NCI-H1417 (cell line): ENCODE results near the gene KCNE4.

ENCODE experiments used
- DNase-seq, 3 experiments: peaks; one replicate each; lab custom pipeline; 2025; lab: John Stamatoyannopoulos, UW

Gene KCNE4, protein sequence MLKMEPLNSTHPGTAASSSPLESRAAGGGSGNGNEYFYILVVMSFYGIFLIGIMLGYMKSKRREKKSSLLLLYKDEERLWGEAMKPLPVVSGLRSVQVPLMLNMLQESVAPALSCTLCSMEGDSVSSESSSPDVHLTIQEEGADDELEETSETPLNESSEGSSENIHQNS

GRCh38 chr2:223051693-223052289 lies at the start of gene KCNE4:
TSS of gene KCNE4 (plus strand) at chr2:223052190. CDS start at chr2:223052831, 641 bp downstream.
- DNase-seq = no peak

DNA sequence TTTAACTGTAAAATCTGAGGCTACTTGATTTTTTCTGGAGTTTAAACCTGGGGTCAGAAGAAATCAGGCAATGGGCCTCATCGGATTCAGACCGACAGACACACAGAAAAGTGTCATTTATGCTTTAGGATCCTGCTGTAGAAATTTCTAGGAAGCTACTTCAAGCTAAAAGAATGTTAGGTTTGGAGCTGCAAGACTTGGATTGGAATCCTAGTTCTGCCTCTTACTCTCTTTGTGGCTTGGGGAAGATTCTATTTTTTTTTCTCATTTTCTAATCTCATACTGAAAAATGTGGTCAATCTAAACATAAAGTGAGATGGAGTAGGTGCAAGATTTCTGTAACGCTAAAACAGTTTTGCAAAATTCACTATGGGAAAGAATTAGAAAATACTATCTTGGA lies 48.8 kb upstream of the KCNE4 start:
- no peak for DNase-seq

DNA sequence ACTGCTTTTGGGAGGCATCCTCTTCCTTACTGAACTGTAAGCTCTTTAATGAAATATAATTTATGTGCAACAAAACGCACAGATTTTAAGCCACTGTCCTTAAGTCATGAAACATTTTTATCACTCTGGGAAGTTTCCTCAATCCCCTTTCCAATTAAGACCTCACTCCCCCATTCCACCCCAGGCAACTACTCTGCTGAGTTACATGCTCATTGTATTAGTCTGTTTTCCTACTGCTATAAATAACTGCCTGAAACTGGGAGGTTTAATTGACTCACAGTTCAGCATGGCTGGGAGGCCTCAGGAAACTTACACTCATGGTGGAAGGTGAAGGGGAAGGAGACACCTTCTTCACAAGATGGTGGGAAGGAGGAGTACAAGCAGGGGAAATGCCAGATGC lies 46.5 kb upstream of the KCNE4 start:
- DNase-seq = no peak

GRCh38 chr2:223007531-223007930 lies 44.5 kb upstream of the KCNE4 start:
- no peak for DNase-seq

DNA sequence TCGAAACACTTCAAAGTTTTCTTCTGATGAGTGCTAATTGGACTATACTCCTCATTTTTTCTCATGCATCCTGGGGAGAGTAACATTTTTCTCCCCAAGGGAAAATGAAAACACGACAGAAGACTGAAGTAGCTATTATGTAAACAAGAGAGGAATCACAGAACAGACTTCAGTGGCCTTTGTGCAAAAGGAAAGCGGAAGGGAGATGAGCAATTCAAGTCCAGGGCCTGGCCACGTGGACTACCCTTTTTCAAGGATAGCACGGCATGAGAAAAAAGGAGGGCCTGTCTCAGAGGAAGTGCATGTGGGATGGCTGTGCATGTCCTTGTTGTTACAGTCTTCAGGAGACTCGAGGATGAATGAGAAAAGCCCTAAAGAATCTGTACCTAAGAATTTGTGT lies 43.8 kb upstream of the KCNE4 start:
- DNase-seq = no peak

DNA sequence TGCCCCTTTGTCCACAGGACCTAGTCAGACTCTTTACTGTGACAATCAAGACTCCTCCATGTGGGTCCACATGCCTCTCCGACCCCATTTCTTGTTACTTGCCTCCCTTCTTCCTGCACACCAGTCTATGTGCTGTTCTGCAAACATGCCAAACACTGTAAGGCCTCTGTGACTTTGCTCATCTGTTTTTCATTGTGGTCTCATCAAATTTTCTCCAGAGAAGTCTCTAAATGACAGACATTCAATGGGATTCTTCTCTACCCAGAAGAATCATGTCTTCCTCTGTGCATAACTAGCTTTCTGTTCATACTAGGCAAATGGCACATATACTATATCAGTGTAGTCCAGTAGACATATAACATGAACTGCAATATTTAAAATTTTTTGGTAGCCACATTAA lies 43.0 kb upstream of the KCNE4 start:
- no peak for DNase-seq

- DNase-seq = no peak
Measured at GRCh38 chr2:223010641-223011040, 41.3 kb upstream of the KCNE4 start.

DNA sequence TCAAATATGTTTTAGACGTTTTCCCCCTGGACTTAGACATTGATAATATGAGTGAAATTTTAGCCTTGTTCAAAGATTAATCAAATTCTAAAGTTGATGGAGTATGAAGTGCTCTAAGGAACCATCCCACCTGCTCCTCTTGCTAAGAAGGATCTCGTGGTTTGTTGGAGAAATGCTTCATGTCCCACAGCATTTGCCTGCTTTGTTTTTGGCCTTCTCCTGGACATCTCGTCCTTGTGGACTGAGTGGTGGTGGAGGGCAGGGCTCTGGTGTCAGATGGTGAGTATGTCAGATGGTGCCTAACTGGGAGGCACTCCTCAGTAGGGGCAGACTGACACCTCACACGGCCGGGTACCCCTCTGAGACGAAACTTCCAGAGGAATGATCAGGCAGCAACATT lies 39.7 kb upstream of the KCNE4 start:
- no peak for DNase-seq

DNA sequence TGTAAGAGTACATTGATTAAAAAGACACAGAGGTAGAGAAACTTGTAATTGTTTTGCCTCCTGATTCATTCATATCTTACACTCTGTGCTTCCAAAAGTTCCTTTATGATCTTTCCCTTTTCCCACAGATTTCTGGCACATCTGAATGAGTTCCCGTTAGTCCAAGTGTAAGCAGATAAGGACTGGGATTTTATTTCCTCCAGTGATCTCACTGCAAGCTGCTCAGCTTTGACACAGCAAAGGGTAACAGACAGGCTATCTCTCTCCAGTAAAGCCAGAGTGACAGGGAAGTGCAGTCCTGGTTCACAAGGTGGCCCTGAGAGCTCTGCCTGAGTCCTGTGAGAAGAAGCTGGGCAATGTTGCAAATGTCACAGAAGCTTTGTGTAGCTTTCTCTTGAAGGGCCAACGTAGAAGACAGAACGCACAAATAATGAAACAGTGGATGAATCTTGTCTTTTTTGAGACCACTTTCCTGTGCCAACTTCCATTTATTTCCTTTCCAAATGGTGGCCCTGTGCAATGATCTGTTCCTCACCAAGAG lies 32.5 kb upstream of the KCNE4 start:
- no peak for DNase-seq

- no peak for DNase-seq
Measured at GRCh38 chr2:223019987-223020717, 31.8 kb upstream of the KCNE4 start.

DNA sequence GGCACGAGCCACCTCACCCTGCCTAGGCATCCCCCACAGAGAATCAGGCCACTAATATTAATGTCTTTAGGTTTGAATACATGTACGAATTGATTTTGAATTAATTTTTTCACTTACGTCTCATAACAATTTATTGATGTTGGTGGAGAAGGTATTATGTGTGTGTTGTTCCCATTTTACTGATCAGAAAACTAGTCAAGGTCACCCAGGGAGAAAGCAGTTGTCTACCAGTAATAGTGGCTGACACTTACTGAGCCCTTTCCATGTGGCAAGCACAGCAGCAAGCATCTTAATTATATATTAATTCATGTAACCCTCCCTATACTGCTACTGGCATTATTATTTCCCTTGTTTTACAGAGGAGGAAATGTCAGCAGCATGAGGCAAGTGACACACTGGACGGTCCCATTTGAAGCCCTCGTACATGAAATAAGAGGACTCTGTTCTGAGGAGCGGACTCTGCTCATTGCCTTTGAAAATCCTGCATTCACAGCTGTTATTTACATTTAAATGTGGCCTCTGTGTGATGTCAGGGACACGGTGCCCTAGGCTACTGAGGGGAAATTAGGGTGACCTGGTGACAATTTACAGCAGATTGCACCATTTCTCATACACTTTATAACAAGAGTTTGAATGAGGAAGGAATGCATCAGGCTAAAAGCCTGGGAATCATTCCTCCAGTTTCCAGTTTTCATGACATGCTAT lies 30.9 kb upstream of the KCNE4 start:
- no peak for DNase-seq

- DNase-seq = peak in 2 of 3 experiments; percentile 59 to 89
Measured at GRCh38 chr2:223026357-223027110, 25.5 kb upstream of the KCNE4 start.

GRCh38 chr2:223027442-223027841 lies 24.5 kb upstream of the KCNE4 start:
- DNase-seq = peak in 1 of 3 experiments; percentile 9

DNA sequence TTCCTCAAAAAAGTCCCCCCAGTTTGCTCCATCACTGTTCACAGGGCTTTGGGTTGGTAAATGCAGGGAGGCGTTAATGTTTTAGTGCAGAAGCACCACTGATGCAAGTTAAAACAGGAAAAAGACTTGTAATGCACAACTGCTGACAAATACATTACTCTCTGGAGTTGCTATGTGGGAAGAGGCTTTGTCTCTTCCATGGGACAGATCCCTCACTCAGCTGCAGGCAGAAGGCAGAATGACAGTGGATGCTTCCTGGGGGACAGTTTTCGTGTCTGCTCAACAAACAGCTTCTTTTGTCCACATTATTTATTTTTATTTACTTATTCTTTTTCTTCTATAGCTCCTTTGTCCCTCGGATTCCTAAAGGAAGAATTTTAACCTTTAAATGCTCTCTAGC lies 22.7 kb upstream of the KCNE4 start:
- no peak for DNase-seq

DNA sequence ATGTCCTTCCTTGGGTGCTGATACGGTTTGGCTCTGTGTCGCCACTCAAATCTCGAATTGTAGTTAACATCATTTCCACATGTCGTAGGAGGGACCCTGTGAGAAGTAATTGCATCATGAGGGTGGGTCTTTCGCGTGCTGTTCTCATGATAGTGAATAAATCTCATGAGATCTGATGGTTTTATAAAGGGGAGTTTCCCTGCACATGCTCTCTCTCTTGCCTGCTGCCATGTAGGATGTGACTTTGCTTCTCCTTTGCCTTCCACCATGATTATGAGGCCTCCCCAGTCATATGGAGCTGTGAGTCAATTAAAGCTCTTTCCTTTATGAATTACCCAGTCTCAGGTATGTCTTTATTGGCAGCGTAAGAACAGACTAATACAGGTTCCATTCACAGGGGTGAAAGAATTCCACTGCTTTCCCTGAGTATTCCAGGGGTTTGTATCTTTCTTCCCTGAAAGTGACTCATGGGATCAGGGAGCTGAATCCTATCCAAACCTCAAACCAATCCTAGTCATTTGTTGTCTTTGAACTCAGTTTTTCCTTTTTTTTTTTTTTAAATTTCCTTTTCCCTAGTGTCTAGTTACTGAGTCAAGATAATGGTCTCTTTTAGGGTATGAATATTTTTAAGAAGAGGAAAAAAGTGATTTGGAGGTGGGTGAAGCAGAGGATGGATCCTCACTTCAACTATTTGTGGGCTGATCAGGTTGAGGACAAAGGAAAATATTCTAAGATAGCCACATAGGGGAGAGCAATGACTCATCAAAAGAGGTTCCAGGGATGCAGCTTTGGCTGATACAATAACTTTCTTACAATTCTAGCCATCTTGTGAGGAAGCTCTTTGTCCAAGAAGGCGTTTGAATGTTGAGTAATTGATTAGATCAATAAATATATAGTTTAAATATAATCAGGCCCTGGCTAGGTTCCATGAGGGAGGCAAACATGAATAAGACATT lies 19.5 kb upstream of the KCNE4 start:
- no peak for DNase-seq

GRCh38 chr2:223034221-223034975 lies 17.6 kb upstream of the KCNE4 start:
- DNase-seq = no peak

GRCh38 chr2:223036790-223037444 lies 15.1 kb upstream of the KCNE4 start:
- DNase-seq = no peak

DNA sequence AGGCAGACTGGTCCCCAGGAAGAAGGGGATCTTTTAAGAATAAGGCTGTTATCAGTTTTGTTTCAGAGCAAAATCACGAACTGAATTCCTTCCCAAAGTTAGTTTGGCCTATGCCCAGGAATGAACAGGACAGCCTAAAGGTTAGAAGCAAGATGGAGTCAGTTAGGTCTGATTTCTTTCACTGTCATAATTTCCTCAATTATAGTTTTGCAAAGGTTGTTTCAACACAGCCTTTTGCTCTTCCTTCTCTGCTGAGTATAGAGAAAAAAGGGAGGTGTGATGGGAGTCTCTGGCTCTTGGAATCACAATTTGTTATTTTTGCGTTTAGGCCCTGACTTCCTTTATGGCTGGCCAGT lies 14.6 kb upstream of the KCNE4 start:
- DNase-seq = no peak

GRCh38 chr2:223039618-223040017 lies 12.4 kb upstream of the KCNE4 start:
- no peak for DNase-seq
